Stimulated activated CD4-positive, alpha-beta T cell treated with anti-CD3 and anti-CD28 coated beads, Interleukin-15, amount 100 ng/mL, for 1 hour (primary cell): ENCODE data around the gene RCAN1.
A peak's percentile ranks its signal among the peaks of the same experiment; 100 is the strongest.

ENCODE experiments used
- DNase-seq, 2 donors: peaks; one replicate each; pipeline ENCODE4 v3.0.0-alpha.2; 2020; ENCODE audit warnings: low read depth in 1 of 2, low spot score in 1 of 2

The RCAN1 gene

GRCh38 chr21:34614628-34615486, at the start of gene RCAN1:
RCAN1 (minus strand) TSS chr21:34615113; CDS start chr21:34615011, 102 bp downstream.
- peak; percentile 61 to 71 for DNase-seq

- no peak for DNase-seq
Observed at GRCh38 chr21:34661848-34662247, 46.9 kb upstream of the RCAN1 start.

- no peak for DNase-seq
Observed at GRCh38 chr21:34653522-34653921, 38.6 kb upstream of the RCAN1 start.

- DNase-seq, result no peak
Observed at GRCh38 chr21:34651642-34652041, 36.7 kb upstream of the RCAN1 start.

- DNase-seq, result no peak
Observed at GRCh38 chr21:34650861-34651431, 36.0 kb upstream of the RCAN1 start.

GRCh38 chr21:34649400-34649799, 34.5 kb upstream of the RCAN1 start:
- DNase-seq, result no peak

GRCh38 chr21:34648739-34649297, 33.9 kb upstream of the RCAN1 start:
- DNase-seq, result no peak

- DNase-seq, result no peak
Observed at GRCh38 chr21:34647555-34647954, 32.6 kb upstream of the RCAN1 start.

- no peak for DNase-seq
Observed at GRCh38 chr21:34644825-34645224, 29.9 kb upstream of the RCAN1 start.

- no peak for DNase-seq
Observed at GRCh38 chr21:34642211-34643075, 27.5 kb upstream of the RCAN1 start.

- DNase-seq, result no peak
Observed at GRCh38 chr21:34640858-34641257, 25.9 kb upstream of the RCAN1 start.

GRCh38 chr21:34639882-34640788, 25.2 kb upstream of the RCAN1 start:
- DNase-seq, result no peak

GRCh38 chr21:34639250-34639649, 24.3 kb upstream of the RCAN1 start:
- no peak for DNase-seq

- DNase-seq, result no peak
Observed at GRCh38 chr21:34636961-34637360, 22.0 kb upstream of the RCAN1 start.

- DNase-seq, result no peak
Observed at GRCh38 chr21:34635307-34635706, 20.4 kb upstream of the RCAN1 start.

- no peak for DNase-seq
Observed at GRCh38 chr21:34632498-34632897, 17.6 kb upstream of the RCAN1 start.

- no peak for DNase-seq
Observed at GRCh38 chr21:34630536-34631143, 15.7 kb upstream of the RCAN1 start.

- no peak for DNase-seq
Observed at GRCh38 chr21:34626131-34626530, 11.2 kb upstream of the RCAN1 start.

GRCh38 chr21:34625030-34625593, 10.2 kb upstream of the RCAN1 start:
- DNase-seq, result no peak

- DNase-seq, result no peak
Observed at GRCh38 chr21:34623516-34623915, 8.6 kb upstream of the RCAN1 start.
